MM.1S (cell line): ENCODE measurements around the gene GATAD2B.

Source experiments
- DNase-seq: peaks from one replicate; pipeline ENCODE4 v3.0.0-alpha.2; 2015
- H2AFZ ChIP-seq: fragments of 300-600 bp; sonication (generic); 2 replicates; pipeline ENCODE4 v1.6.0; 2016; ENCODE audit warnings: antibody characterized with exemption, low read length
- H3F3A ChIP-seq: fragments of 300-600 bp; sonication (generic); 2 replicates; pipeline ENCODE4 v1.6.1; 2016; ENCODE audit warnings: mild to moderate bottlenecking, antibody characterized with exemption, low read length, moderate library complexity, mixed read lengths; ENCODE audit not compliant: insufficient read depth
- H3K27ac ChIP-seq: fragments of 300-600 bp; sonication (generic); 2 replicates; pipeline ENCODE4 v1.5.1; 2016; ENCODE audit warnings: mild to moderate bottlenecking, low read length
- H3K27me3 ChIP-seq: fragments of 300-600 bp; sonication (generic); replicated peaks from 2 replicates; pipeline ENCODE4 v1.6.0; 2016; ENCODE audit warnings: low read length; ENCODE audit not compliant: insufficient read depth
- H3K36me3 ChIP-seq: fragments of 300-600 bp; sonication (generic); replicated peaks from 2 replicates; pipeline ENCODE4 v1.6.1; 2016; ENCODE audit warnings: mild to moderate bottlenecking, low read length, mixed read lengths; ENCODE audit not compliant: insufficient read depth
- H3K4me1 ChIP-seq: fragments of 300-600 bp; sonication (generic); 2 replicates; pipeline ENCODE4 v1.6.1; 2016; ENCODE audit warnings: low read length, mixed read lengths
- H3K4me2 ChIP-seq: fragments of 300-600 bp; sonication (generic); 2 replicates; pipeline ENCODE4 v1.6.0; 2016; ENCODE audit warnings: low read depth, low read length
- H3K4me3 ChIP-seq: fragments of 300-600 bp; sonication (generic); 2 replicates; pipeline ENCODE4 v1.5.1; 2016; ENCODE audit warnings: low read length, mixed read lengths
- H3K79me2 ChIP-seq: fragments of 300-600 bp; sonication (generic); 2 replicates; pipeline ENCODE4 v1.6.1; 2016; ENCODE audit warnings: mixed run types, low read length, mixed read lengths
- H3K9ac ChIP-seq: fragments of 300-600 bp; sonication (generic); 2 replicates; pipeline ENCODE4 v1.6.1; 2016; ENCODE audit warnings: low read length, mixed read lengths
- H3K9me2 ChIP-seq: fragments of 300-600 bp; sonication (generic); replicated peaks from 2 replicates; pipeline ENCODE4 v1.6.1; 2016; ENCODE audit warnings: mild to moderate bottlenecking, low read length, mixed read lengths; ENCODE audit not compliant: insufficient read depth
- H3K9me3 ChIP-seq: fragments of 300-600 bp; sonication (generic); replicated peaks from 2 replicates; pipeline ENCODE4 v1.6.1; 2016; ENCODE audit warnings: mild to moderate bottlenecking, low read length, mixed read lengths; ENCODE audit not compliant: insufficient read depth
- H4K20me1 ChIP-seq: fragments of 300-600 bp; sonication (generic); 2 replicates; pipeline ENCODE4 v1.6.1; 2016; ENCODE audit warnings: mild to moderate bottlenecking, low read length, moderate library complexity, mixed read lengths; ENCODE audit not compliant: insufficient read depth
- EZH2 ChIP-seq: fragments of 300-600 bp; sonication (generic); optimal IDR thresholded peaks from 2 replicates; pipeline ENCODE3; 2017; ENCODE audit warnings: low read depth, mild to moderate bottlenecking, antibody characterized with exemption, low read length, mixed read lengths
- EZH2phosphoT487 ChIP-seq: fragments of 300-600 bp; sonication (generic); IDR thresholded peaks from 2 replicates; pipeline ENCODE4 v1.6.1; 2018; ENCODE audit warnings: antibody characterized with exemption, low read length
- TF ChIP-seq, protein P1 (sequence below): fragments of 300-600 bp; sonication (generic); IDR thresholded peaks from 2 replicates; pipeline ENCODE4 v1.5.1; 2016; ENCODE audit warnings: antibody characterized with exemption, low read length, mixed read lengths

Gene GATAD2B

DNA sequence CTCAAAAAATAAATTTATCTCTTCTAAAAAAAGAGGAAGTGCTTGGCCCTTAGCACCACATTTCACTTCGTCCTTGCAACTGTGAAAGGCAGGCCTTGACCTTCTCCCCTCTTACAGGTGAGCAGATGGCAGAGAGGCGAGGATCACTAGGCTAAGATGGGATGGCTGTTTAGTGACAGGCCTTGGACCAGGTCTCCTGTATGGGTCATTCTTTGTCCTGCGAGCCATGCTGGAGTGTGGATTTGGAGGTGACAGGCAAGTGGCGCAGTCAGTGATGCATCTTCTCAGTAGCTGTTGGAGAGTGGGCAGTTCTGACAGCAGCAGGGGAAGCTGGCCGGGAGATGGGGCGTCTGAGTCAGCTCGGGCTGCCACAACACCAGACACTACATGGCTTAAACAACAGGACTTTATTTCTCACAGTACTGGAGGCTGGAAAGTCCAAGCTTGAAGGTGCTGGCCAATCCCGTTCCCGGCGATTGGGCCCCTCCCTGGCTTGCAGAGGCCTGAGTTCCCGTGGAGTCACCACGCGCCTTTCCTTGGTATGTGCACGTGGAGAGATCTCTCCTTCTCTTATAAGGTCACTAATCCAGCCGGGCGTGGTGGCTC, 131.0 kb downstream of the GATAD2B start:
- peak overlapping the region; percentile 56 for H3K4me2 ChIP-seq
- H4K20me1 ChIP-seq, result no peaks in the 10 kb centered on the region
- H3K27me3 ChIP-seq, result no peaks in the 10 kb centered on the region
- H3K9me2 ChIP-seq, result no peaks in the 10 kb centered on the region
- H3K4me3 ChIP-seq, result peak overlapping the region; percentile 8; the same call in 1 of the 2 replicates
- no peaks in the 10 kb centered on the region for H3K36me3 ChIP-seq
- peak overlapping the region; percentile 41 for H3K9ac ChIP-seq
- TF ChIP-seq EZH2 (no peak), EZH2phosphoT487 (no peak)
- TF ChIP-seq, protein P1, sequence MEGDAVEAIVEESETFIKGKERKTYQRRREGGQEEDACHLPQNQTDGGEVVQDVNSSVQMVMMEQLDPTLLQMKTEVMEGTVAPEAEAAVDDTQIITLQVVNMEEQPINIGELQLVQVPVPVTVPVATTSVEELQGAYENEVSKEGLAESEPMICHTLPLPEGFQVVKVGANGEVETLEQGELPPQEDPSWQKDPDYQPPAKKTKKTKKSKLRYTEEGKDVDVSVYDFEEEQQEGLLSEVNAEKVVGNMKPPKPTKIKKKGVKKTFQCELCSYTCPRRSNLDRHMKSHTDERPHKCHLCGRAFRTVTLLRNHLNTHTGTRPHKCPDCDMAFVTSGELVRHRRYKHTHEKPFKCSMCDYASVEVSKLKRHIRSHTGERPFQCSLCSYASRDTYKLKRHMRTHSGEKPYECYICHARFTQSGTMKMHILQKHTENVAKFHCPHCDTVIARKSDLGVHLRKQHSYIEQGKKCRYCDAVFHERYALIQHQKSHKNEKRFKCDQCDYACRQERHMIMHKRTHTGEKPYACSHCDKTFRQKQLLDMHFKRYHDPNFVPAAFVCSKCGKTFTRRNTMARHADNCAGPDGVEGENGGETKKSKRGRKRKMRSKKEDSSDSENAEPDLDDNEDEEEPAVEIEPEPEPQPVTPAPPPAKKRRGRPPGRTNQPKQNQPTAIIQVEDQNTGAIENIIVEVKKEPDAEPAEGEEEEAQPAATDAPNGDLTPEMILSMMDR, result no peak
- H2AFZ ChIP-seq, result peak overlapping the region; percentile 35
- no peaks in the 10 kb centered on the region for H3K79me2 ChIP-seq
- peaks cover 30% of the 10 kb centered on the region for H3K4me1 ChIP-seq
- peak overlapping the region; percentile 73 for H3K27ac ChIP-seq
- no peaks in the 10 kb centered on the region for H3K9me3 ChIP-seq
- peaks cover 27% of the 10 kb centered on the region for H3F3A ChIP-seq
- DNase-seq, result peak; percentile 33

DNA sequence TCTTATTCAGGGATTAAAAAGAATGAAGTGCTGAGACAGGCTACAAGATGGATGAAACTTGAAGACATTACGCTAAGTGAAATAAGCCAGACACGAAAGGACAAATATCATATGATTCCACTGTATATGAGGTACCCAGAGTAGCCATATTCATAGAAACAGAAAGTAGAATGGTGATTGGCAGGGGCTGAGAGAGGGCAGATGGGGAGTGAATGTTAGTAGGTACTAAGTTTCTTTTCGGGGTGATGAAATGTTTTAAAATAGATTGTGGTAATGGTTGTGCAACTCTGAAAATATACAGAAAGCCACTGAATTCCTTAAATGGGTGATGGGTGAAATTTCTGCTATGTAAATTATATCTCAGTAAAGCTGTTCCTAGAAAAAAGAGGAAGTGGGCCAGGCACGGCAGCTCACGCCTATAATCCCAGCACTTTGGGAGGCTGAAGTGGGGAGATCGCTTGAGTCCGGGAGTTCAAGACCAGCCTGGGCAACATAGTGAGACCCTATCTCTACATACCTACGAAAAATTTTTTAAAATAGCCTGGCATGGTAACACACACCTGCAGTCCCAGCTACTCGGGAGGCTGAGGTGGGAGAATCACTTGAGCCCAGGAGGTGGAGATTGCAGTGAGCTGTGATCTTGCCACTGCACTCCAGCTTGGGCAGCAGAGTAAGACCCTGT, 131.7 kb downstream of the GATAD2B start:
- DNase-seq, result peak; percentile 97
- Histone ChIP-seq H3K4me2 (peak overlapping the region; percentile 56), H3K9me2 (no peaks in the 10 kb centered on the region), H3K27me3 (no peaks in the 10 kb centered on the region), H3K4me3 (peak overlapping the region; percentile 24), H3F3A (peaks cover 27% of the 10 kb centered on the region), H3K9me3 (no peaks in the 10 kb centered on the region), H4K20me1 (no peaks in the 10 kb centered on the region), H3K9ac (peak overlapping the region; percentile 41), H2AFZ (peak overlapping the region; percentile 43), H3K36me3 (no peaks in the 10 kb centered on the region), H3K27ac (peak overlapping the region; percentile 73), H3K79me2 (no peaks in the 10 kb centered on the region), H3K4me1 (peaks cover 29% of the 10 kb centered on the region)
- TF ChIP-seq, protein P1, result no peak
- no peak for TF ChIP-seq EZH2phosphoT487
- no peak for TF ChIP-seq EZH2

DNA sequence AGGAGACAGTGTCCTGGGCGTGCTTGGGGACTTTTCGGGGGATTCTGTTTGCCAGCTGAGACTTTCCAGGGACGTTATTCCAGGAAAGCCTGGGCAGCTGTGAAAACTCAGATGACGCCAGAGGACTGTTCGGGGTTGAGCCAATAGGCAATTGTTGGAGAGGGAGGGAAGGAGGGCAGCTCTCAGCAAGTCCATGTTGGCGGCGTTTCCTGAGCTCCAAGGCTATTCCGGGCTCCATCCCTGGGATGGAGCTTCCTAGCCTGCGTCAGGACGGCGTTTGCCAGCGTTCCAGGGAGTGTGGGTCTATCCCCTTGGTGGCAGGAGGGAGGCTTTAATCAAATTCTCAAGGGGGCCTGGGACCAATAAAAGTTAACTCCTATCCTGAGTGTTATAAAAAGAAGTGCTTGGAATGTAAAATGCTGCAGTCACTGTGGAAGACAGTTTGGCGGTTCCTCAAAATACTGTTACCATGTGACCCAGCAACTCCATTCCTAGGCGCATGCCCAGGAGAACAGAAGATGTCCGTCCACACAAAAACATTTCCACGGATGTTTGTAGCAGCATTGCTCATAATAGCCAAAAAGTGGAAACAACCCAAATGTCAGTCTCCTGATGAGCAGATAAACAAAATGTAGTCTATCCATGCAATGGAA, 132.3 kb downstream of the GATAD2B start:
- peak overlapping the region; percentile 56 for H3K4me2 ChIP-seq

More for the DNA sequence above, 132.3 kb downstream of the GATAD2B start:
- no peak for TF ChIP-seq EZH2
- TF ChIP-seq, protein P1, result no peak
- TF ChIP-seq EZH2phosphoT487, result no peak
- Histone ChIP-seq H4K20me1 (no peaks in the 10 kb centered on the region), H3K4me3 (peak overlapping the region; percentile 24), H3K27me3 (no peaks in the 10 kb centered on the region), H3K36me3 (no peaks in the 10 kb centered on the region), H2AFZ (peak overlapping the region; percentile 43), H3K9me3 (no peaks in the 10 kb centered on the region), H3F3A (peaks cover 28% of the 10 kb centered on the region), H3K79me2 (no peaks in the 10 kb centered on the region), H3K9me2 (no peaks in the 10 kb centered on the region), H3K27ac (peak overlapping the region; percentile 73), H3K9ac (peak overlapping the region; percentile 29), H3K4me1 (peaks cover 29% of the 10 kb centered on the region)
- no peak for DNase-seq
